Heart left ventricle (tissue), 16 donors: ENCODE data around the gene CAMKMT. TPM values are rescaled to one million over a fixed set of nuclear protein-coding genes. Genes with fewer than 3 reads are reported as not detected.

Experiments used
- ATAC-seq, 4 donors: fragments of 200-7000 bp; cut with Tn5 transposase; one replicate each; pipeline ENCODE4 v1.9.1; 2020 to 2022; ENCODE audit warnings: moderate library complexity in 4 of 4, mild to moderate bottlenecking in 3 of 4, moderate number of reproducible peaks in 1 of 4
- DNase-seq, 5 donors: peaks; one replicate each; pipeline ENCODE4 v3.0.0-alpha.2; 2020
- H3K27ac ChIP-seq, 12 donors: fragments of 200-600 bp; sonication (generic) in 4 of 12; one replicate each; pipeline versions ENCODE4 v1.5.0 to v1.8.0; 2016 to 2022; ENCODE audit warnings: mild to moderate bottlenecking in 2 of 12
- H3K27me3 ChIP-seq, 9 donors: fragments of 200-600 bp; sonication (generic) in 2 of 9; one replicate each; pipeline versions ENCODE4 v1.5.1 to v1.8.0; 2016 to 2022; ENCODE audit warnings: mild to moderate bottlenecking in 3 of 9
- H3K36me3 ChIP-seq, 9 donors: fragments of 200-600 bp; sonication (generic) in 2 of 9; one replicate each; pipeline versions ENCODE4 v1.5.0 to v1.8.0; 2018 to 2022; ENCODE audit warnings: mild to moderate bottlenecking in 2 of 9
- H3K4me1 ChIP-seq, 12 donors: fragments of 200-600 bp; sonication (generic) in 4 of 12; one replicate each; pipeline versions ENCODE4 v1.5.0 to v1.8.0; 2016 to 2022; ENCODE audit warnings: mild to moderate bottlenecking in 3 of 12
- H3K4me3 ChIP-seq, 12 donors: fragments of 200-600 bp; sonication (generic) in 4 of 12; one replicate each; pipeline versions ENCODE4 v1.5.0 to v1.8.0; 2017 to 2022; ENCODE audit warnings: mild to moderate bottlenecking in 9 of 12, moderate library complexity in 4 of 12
- H3K9me3 ChIP-seq, 12 donors: fragments of 200-600 bp; sonication (generic) in 4 of 12; one replicate each; pipeline versions ENCODE4 v1.5.0 to v1.8.0; 2016 to 2022; ENCODE audit warnings: mild to moderate bottlenecking in 1 of 12
- POLR2A ChIP-seq, 2 donors: fragments of 450-650 bp; IDR thresholded peaks; one replicate each; pipeline ENCODE4 v1.6.1; 2017; ENCODE audit warnings: antibody characterized with exemption in 2 of 2, mild to moderate bottlenecking in 2 of 2, moderate library complexity in 2 of 2
- WGBS, 4 donors: extraction: QIAGEN DNeasy Blood & Tissue Kit in 2 of 4; methylation state at CpG; one replicate each; pipeline versions ENCODE4 v1.1.5 to v1.1.7; 2013 to 2018; 5-methylcytosine and 5-hydroxymethylcytosine counted together
- intact Hi-C, 10 donors: fragments of 100-400 bp; cut with DNase I; formaldehyde crosslinking; loops; one replicate each; pipeline versions ENCODE4 v1.11.1 to v1.14.2; 2022
- polyA plus RNA-seq, 2 donors: library from polyadenylated mRNA; stranded (reverse); fragments of 200-250 nt; gene quantifications; one replicate each; pipeline ENCODE4 v1.2.3, GENCODE V29; 2013
- total RNA-seq, 9 donors: library from RNA; depleted of rRNA in 2 of 9; stranded (reverse); fragments of >200 nt in 2 of 9; fragmentation: NEBNext Ultra II Directional in 3 of 9; extraction: Animal tissue kit (Norgen Biotek cat#: 25700) in 3 of 9; gene quantifications; one replicate each; pipeline versions ENCODE4 v1.1.0 to v1.2.4, GENCODE V29; 2016 to 2023
- TF ChIP-seq, protein P1 (sequence below), 12 donors: fragments of 200-600 bp; sonication (generic) in 4 of 12; IDR thresholded peaks; one replicate each; pipeline versions ENCODE4 v1.5.0 to v1.8.0; 2018 to 2022; ENCODE audit warnings: antibody characterized with exemption in 12 of 12, mild to moderate bottlenecking in 5 of 12
- donor health status: ischemic (EF 13 %, LVEDD 7.1; RV severe dilation, severe dysfunction).
- donor health status: healthy with polysubstance abuse.
- donor health status: DM: no; HTN: yes; CAD: no.
- donor health status: DM: no; HTN: no; CAD: no.
- donor health status: ischemic (EF 25% LVEDD 6.9; RV normal size, moderate dysfunction).
- donor health status: ischemic (EF 25% LVEDD 5.7; RV mildly dilated, moderate dysfunction).
- donor health status: healthy.
- donor health status: DM: yes; HTN: yes; CAD: no.
- donor health status: ischemic (EF 35%, LVEDD 5.7; RV mildly dilated, moderate dysfunction).
- donor health status: nonischemic (EF 11% LVEDD 7.7; RV severe dilation, severe dysfunction).
- donor health status: DM: yes; HTN: yes; CAD: no.
- donor health status: PGD.
- donor health status: ischemic (EF 29% LVEDD 5.4; RV normal size, mild dysfunction).
- donor health status: nonischemic (EF 23%, LVEDD 6.1; RV moderate dilation, normal function).

CAMKMT gene
- total and polyA plus RNA-seq, 11 donors = 2.5 to 10.1 (median 4.4) TPM

- H3K4me1 ChIP-seq = peaks cover 0 to 11% (median 0%) of the 10 kb centered on the region in 12 donors
- H3K27me3 ChIP-seq = no peaks in the 10 kb centered on the region
- no peak for ATAC-seq
- DNase-seq = no peak
- H3K36me3 ChIP-seq = no peaks in the 10 kb centered on the region
- no peak for TF ChIP-seq POLR2A (IDR thresholded peaks at IDR 0.05)
- TF ChIP-seq, protein P1, sequence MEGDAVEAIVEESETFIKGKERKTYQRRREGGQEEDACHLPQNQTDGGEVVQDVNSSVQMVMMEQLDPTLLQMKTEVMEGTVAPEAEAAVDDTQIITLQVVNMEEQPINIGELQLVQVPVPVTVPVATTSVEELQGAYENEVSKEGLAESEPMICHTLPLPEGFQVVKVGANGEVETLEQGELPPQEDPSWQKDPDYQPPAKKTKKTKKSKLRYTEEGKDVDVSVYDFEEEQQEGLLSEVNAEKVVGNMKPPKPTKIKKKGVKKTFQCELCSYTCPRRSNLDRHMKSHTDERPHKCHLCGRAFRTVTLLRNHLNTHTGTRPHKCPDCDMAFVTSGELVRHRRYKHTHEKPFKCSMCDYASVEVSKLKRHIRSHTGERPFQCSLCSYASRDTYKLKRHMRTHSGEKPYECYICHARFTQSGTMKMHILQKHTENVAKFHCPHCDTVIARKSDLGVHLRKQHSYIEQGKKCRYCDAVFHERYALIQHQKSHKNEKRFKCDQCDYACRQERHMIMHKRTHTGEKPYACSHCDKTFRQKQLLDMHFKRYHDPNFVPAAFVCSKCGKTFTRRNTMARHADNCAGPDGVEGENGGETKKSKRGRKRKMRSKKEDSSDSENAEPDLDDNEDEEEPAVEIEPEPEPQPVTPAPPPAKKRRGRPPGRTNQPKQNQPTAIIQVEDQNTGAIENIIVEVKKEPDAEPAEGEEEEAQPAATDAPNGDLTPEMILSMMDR (IDR thresholded peaks at IDR 0.05) = no peak
- intact Hi-C loops = no loop called here
- H3K27ac ChIP-seq = no peak overlapping the region
- H3K4me3 ChIP-seq = no peak overlapping the region
- no peaks in the 10 kb centered on the region for H3K9me3 ChIP-seq
Measured at GRCh38 chr2:44684559-44684958, 322.8 kb downstream of the CAMKMT start.

DNA sequence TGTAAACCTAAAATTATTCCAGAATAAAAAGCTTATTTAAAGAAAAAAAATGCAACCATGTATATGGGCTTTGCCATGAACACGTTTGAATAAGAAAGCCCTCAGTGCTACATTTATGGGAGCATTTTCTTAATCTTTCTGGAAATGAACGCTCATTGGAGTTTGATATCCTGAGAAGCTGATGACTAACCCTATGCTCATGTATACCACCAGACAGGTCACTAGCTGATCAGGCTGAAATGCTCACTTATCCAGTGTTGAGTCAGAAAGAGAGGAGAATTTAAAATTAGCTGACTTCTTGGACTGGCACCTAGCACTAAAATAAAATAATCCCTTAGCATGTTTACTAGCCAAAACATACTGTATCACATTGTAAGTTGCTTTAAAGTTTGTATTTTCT, 324.8 kb downstream of the CAMKMT start:
- WGBS, 4 donors = 78 to 87% (median 83%) methylated on average over 2 of the region's 2 CpGs
- no peak for DNase-seq
- Histone ChIP-seq H3K27ac (no peak overlapping the region), H3K36me3 (no peaks in the 10 kb centered on the region), H3K4me1 (no peaks in the 10 kb centered on the region), H3K9me3 (no peaks in the 10 kb centered on the region), H3K4me3 (no peak overlapping the region), H3K27me3 (no peaks in the 10 kb centered on the region)
- TF ChIP-seq, protein P1 (IDR thresholded peaks at IDR 0.05) = no peak
- TF ChIP-seq POLR2A (IDR thresholded peaks at IDR 0.05) = no peak
- no peak for ATAC-seq
- intact Hi-C loops = no loop called here

DNA sequence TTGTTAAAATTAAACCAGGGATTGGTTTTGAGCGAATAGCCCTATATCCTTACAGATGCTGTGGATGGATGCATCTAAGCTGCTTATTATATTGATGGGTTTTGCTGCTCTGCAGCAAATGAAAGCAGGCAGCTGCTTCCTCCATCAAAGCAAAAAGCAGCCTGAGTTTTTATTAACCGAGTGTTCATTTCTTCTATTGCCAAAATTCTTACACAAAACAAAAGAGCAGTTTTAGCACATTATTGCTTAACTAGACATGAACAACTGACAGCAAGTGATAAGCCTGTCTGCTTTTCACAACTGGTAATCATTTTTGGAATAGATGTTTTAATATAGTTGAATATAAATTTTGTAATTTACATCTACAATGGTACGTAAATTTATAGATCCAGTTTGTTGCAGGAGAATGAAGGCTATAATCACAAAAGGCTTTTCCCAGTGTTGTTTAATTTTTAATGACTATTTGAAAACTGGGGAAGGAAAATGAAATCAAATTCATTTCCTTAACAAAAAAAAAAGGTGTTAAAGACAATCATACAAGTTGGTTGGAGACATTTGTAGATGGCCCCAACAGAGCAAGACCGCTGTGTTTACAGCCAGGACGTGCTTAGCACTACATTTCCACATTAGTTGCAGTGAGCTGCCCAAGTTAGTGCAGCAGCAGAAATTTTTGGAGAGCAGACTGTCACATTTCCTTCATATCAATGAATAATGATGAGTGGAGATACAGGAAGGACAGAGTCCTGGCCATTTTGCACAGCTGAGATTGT, 326.1 kb downstream of the CAMKMT start:
- ATAC-seq (no peak), DNase-seq (no peak)
- Histone ChIP-seq H3K4me3 (no peak overlapping the region), H3K36me3 (no peaks in the 10 kb centered on the region), H3K9me3 (no peaks in the 10 kb centered on the region), H3K27me3 (no peaks in the 10 kb centered on the region), H3K27ac (no peak overlapping the region), H3K4me1 (no peaks in the 10 kb centered on the region)
- intact Hi-C loops = no loop called here
- no peak for TF ChIP-seq POLR2A (IDR thresholded peaks at IDR 0.05)
- TF ChIP-seq, protein P1 (IDR thresholded peaks at IDR 0.05) = no peak
- WGBS, 4 donors = 77 to 82% (median 80%) methylated on average over 5 of the region's 5 CpGs

DNA sequence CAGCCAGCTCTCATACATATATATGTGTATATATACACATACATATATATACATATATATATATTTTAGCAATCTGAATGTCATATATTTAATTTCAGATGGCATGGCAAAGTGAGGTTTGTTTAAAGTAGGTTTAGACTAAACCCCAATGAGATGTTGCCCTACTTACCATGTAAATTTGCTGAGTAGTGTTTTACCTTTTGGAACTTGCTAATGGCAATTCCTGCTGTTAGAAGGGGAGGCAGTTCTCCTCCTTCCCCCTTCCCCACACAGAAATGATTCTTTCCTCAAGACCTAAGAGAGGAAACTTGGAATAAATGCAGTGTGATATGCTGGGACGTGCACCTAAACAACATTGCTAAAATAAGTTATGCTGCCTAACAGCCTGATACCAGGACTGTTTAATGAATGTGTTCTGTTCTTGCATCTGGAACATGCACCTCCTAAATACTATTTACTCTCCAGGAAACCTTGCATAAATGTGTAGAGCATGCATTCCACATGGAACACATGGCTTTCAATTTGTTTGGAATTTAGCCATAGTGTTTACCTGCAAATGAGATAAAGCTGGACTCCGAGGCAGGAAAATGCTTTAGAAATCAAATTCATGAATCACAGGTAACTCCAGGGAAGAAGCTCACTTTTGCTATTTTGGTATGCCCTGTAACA, 326.8 kb downstream of the CAMKMT start:
- ATAC-seq = no peak
- TF ChIP-seq, protein P1 (IDR thresholded peaks at IDR 0.05) = no peak
- no peak for TF ChIP-seq POLR2A (IDR thresholded peaks at IDR 0.05)
- H3K27ac ChIP-seq = no peak overlapping the region
- WGBS, 4 donors = 55 to 73% (median 65%) methylated on average over 2 of the region's 2 CpGs
- no peaks in the 10 kb centered on the region for H3K27me3 ChIP-seq
- H3K4me1 ChIP-seq = no peaks in the 10 kb centered on the region
- intact Hi-C loops = no loop called here
- H3K9me3 ChIP-seq = no peaks in the 10 kb centered on the region
- H3K4me3 ChIP-seq = no peak overlapping the region
- no peaks in the 10 kb centered on the region for H3K36me3 ChIP-seq
- DNase-seq = no peak
